K562 (cell line): ENCODE measurements around the gene LAMB3. TPM values are rescaled to one million over a fixed set of nuclear protein-coding genes. Genes with fewer than 3 reads are reported as not detected.

Experiments used
- CXXC5 ChIP-seq: fragments of 250-450 bp; sonication (Bioruptor Pico); IDR thresholded peaks from 2 replicates; pipeline ENCODE4 v1.8.0; 2022; ENCODE audit warnings: inconsistent platforms, mild to moderate bottlenecking, moderate library complexity
- DEAF1 ChIP-seq: fragments of 450-650 bp; formaldehyde crosslinking; IDR thresholded peaks from 2 replicates; pipeline ENCODE4 v1.4.0; 2020; ENCODE audit warnings: mild to moderate bottlenecking, moderate library complexity
- FOXJ3 ChIP-seq: sonication (generic); formaldehyde crosslinking; IDR thresholded peaks from 2 replicates; pipeline ENCODE4 v1.4.0; 2020; ENCODE audit warnings: mild to moderate bottlenecking, missing genetic modification reagents
- GATAD2B ChIP-seq: fragments of 450-650 bp; IDR thresholded peaks from 2 replicates; pipeline ENCODE4 v1.6.1; 2017; ENCODE audit warnings: mild to moderate bottlenecking, borderline replicate concordance
- RB1 ChIP-seq: fragments of 450-650 bp; IDR thresholded peaks from 2 replicates; pipeline ENCODE4 v1.6.1; 2017; ENCODE audit warnings: low read depth, mild to moderate bottlenecking
- SMARCB1 ChIP-seq: IDR thresholded peaks from 2 replicates; pipeline ENCODE4 v1.6.1; 2011; ENCODE audit warnings: improper control_type of control experiment, low read depth; ENCODE audit not compliant: insufficient read length
- TBP ChIP-seq: optimal IDR thresholded peaks from 2 replicates; pipeline ENCODE3; 2011; ENCODE audit warnings: low read depth, low read length, improper control_type of control experiment
- TEAD4 ChIP-seq, 2 experiments: sonication (generic) in 1 of 2; formaldehyde crosslinking in 1 of 2; IDR thresholded peaks; 2 replicates each; pipeline versions ENCODE4 v1.6.1 to v1.8.0; 2012 to 2022; ENCODE audit warnings: borderline replicate concordance in 1 of 2, inconsistent platforms in 1 of 2, low read length in 1 of 2, mild to moderate bottlenecking in 1 of 2, missing genetic modification reagents in 1 of 2
- XRCC5 ChIP-seq: fragments of 200-400 bp; formaldehyde crosslinking; IDR thresholded peaks from 2 replicates; pipeline ENCODE4 v1.6.1; 2017; ENCODE audit warnings: low read depth, mild to moderate bottlenecking, low read length
- ZNF717 ChIP-seq: fragments of 250-450 bp; sonication (Bioruptor Pico); IDR thresholded peaks from 2 replicates; pipeline ENCODE4 v1.5.0; 2021
- polyA plus RNA-seq, 8 experiments: library from polyadenylated mRNA; depleted of rRNA in 4 of 8; stranded (reverse) in 5 of 8; unstranded in 3 of 8; fragments of >200 nt; fragmentation: Nextera tagmentation in 2 of 8; fragmentation: Illumina TruSeq in 1 of 8; extraction: Ambion mirVana in 2 of 8; extraction: Trizol in 1 of 8; gene quantifications; 2 replicates each; pipeline versions ENCODE4 v1.2.1 to v1.2.3, GENCODE V29; 2011 to 2014; ENCODE audit warnings: inconsistent platforms in 1 of 8, missing spikeins in 1 of 8
- total RNA-seq, 7 experiments: library from RNA; depleted of rRNA in 6 of 7; stranded (reverse); fragments of >200 nt in 6 of 7; fragmentation: Illumina TruSeq in 2 of 7; extraction: Trizol in 2 of 7; gene quantifications; 2 replicates each; pipeline versions ENCODE4 v1.2.1 to v1.2.3, GENCODE V29; 2011 to 2021; ENCODE audit warnings: low replicate concordance in 1 of 7

LAMB3 gene
- total and polyA plus RNA-seq, 9 of the 15 experiments (the other 6 are each of a cell fraction or from before 2014, with no cell fraction given), result 0.08 to 1.3 (median 0.91) TPM

GRCh38 chr1:209569455-209570207 is 82.6 kb downstream of the LAMB3 start (continued):
- peak; percentile 77 for TF ChIP-seq DEAF1 (CRISPR knock-in tag)
- no peak for TF ChIP-seq SMARCB1
- TF ChIP-seq ZNF717 (CRISPR knock-in tag), result no peak
- 0 out of 2 replicates have a peak, but pooled peaks have one; percentile 25 for TF ChIP-seq RB1
- TF ChIP-seq CXXC5, result peak; percentile 21; the same call in 1 of the 2 replicates
- 0 out of 2 replicates have a peak, but pooled peaks have one; percentile 25 for TF ChIP-seq XRCC5
- TF ChIP-seq GATAD2B, result peak; percentile 16; the same call in 1 of the 2 replicates
- peak; percentile 11 for TF ChIP-seq TBP
- TF ChIP-seq TEAD4 (IDR thresholded peaks at IDR 0.05; ENCODE audit: low read length), result peak; percentile 22; the same call in 1 of the 2 replicates
- TF ChIP-seq TEAD4 (CRISPR knock-in tag; IDR thresholded peaks at IDR 0.05; ENCODE audit: borderline replicate concordance), result no peak
- 0 out of 2 replicates have a peak, but pooled peaks have one; percentile 12 for TF ChIP-seq FOXJ3 (CRISPR knock-in tag)
- TF ChIP-seq, all 486 proteins: peak for 13
